Mammary epithelial cell (primary cell): ENCODE data around the gene ZC2HC1C.

ENCODE experiments used
- EZH2 ChIP-seq: IDR thresholded peaks from 2 replicates; pipeline ENCODE4 v1.6.1; 2012; ENCODE audit warnings: low read length, inconsistent platforms, borderline replicate concordance
- TF ChIP-seq, protein P1 (sequence below), 2 donors: IDR thresholded peaks in 1 of 2; conservative IDR thresholded peaks in 1 of 2; 2 replicates each; pipeline ENCODE4 v1.5.1; 2011 to 2012; ENCODE audit warnings: inconsistent platforms in 2 of 2, low read length in 2 of 2, mild to moderate bottlenecking in 2 of 2, control low read depth in 1 of 2, low read depth in 1 of 2; ENCODE audit not compliant: insufficient read depth in 1 of 2; ENCODE audit errors: extremely low read depth in 1 of 2

GRCh38 chr14:75120541-75121291 lies 51.3 kb downstream of the ZC2HC1C start:
- TF ChIP-seq, protein P1, sequence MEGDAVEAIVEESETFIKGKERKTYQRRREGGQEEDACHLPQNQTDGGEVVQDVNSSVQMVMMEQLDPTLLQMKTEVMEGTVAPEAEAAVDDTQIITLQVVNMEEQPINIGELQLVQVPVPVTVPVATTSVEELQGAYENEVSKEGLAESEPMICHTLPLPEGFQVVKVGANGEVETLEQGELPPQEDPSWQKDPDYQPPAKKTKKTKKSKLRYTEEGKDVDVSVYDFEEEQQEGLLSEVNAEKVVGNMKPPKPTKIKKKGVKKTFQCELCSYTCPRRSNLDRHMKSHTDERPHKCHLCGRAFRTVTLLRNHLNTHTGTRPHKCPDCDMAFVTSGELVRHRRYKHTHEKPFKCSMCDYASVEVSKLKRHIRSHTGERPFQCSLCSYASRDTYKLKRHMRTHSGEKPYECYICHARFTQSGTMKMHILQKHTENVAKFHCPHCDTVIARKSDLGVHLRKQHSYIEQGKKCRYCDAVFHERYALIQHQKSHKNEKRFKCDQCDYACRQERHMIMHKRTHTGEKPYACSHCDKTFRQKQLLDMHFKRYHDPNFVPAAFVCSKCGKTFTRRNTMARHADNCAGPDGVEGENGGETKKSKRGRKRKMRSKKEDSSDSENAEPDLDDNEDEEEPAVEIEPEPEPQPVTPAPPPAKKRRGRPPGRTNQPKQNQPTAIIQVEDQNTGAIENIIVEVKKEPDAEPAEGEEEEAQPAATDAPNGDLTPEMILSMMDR (conservative IDR thresholded peaks at IDR 0.05 in 1 of 2, IDR thresholded peaks at IDR 0.05 in 1 of 2; ENCODE audit: extremely low read depth in 1 of 2, insufficient read depth in 1 of 2, low read depth in 1 of 2, low read length in 2 of 2): no peak
- no peak for TF ChIP-seq EZH2
